HepG2 (cell line): ENCODE results near the gene CCDC69. TPM values are rescaled to one million over a fixed set of nuclear protein-coding genes. Genes with fewer than 3 reads are reported as not detected.

Source experiments
- AGO2 ChIP-seq: fragments of 200-400 bp; formaldehyde crosslinking; optimal IDR thresholded peaks from 2 replicates; pipeline ENCODE3; 2017; ENCODE audit warnings: mild to moderate bottlenecking, low read depth, low read length, moderate library complexity
- IRF2 ChIP-seq: IDR thresholded peaks from 2 replicates; pipeline ENCODE4 v1.6.1; 2018; ENCODE audit warnings: missing genetic modification reagents, missing compliant biosample characterization
- KDM5B ChIP-seq: sonication (generic); formaldehyde crosslinking; IDR thresholded peaks from 2 replicates; pipeline ENCODE4 v1.4.0; 2020; ENCODE audit warnings: missing genetic modification reagents, mild to moderate bottlenecking, borderline replicate concordance
- KLF13 ChIP-seq: sonication (generic); formaldehyde crosslinking; IDR thresholded peaks from 2 replicates; pipeline ENCODE4 v1.4.0; 2020; ENCODE audit warnings: mild to moderate bottlenecking, missing genetic modification reagents
- MTF2 ChIP-seq: sonication (generic); formaldehyde crosslinking; IDR thresholded peaks from 2 replicates; pipeline ENCODE4 v1.5.0; 2020; ENCODE audit warnings: missing genetic modification reagents, borderline replicate concordance
- MZF1 ChIP-seq: sonication (generic); formaldehyde crosslinking; IDR thresholded peaks from 2 replicates; pipeline ENCODE4 v1.8.1; 2023; ENCODE audit warnings: mild to moderate bottlenecking, missing genetic modification reagents, borderline replicate concordance
- SIX1 ChIP-seq: sonication (generic); formaldehyde crosslinking; IDR thresholded peaks from 2 replicates; pipeline ENCODE4 v1.4.0; 2020; ENCODE audit warnings: missing genetic modification reagents, borderline replicate concordance
- SPEN ChIP-seq: sonication (generic); formaldehyde crosslinking; IDR thresholded peaks from 2 replicates; pipeline ENCODE4 v1.5.1; 2020; ENCODE audit warnings: low read depth, mild to moderate bottlenecking, missing genetic modification reagents
- SRSF9 ChIP-seq: fragments of 200-400 bp; formaldehyde crosslinking; IDR thresholded peaks from 2 replicates; pipeline ENCODE4 v1.6.1; 2018; ENCODE audit warnings: borderline replicate concordance, mild to moderate bottlenecking, low read depth, low read length; ENCODE audit not compliant: insufficient read depth, poor library complexity, severe bottlenecking
- TOE1 ChIP-seq: sonication (generic); formaldehyde crosslinking; IDR thresholded peaks from 2 replicates; pipeline ENCODE4 v1.4.0; 2020; ENCODE audit warnings: mild to moderate bottlenecking, missing genetic modification reagents
- ZNF256 ChIP-seq: sonication (generic); formaldehyde crosslinking; conservative IDR thresholded peaks from 2 replicates; pipeline ENCODE4 v1.4.0; 2020; ENCODE audit warnings: missing genetic modification reagents
- ZNF263 ChIP-seq: sonication (generic); formaldehyde crosslinking; IDR thresholded peaks from 2 replicates; pipeline ENCODE4 v1.4.0; 2020; ENCODE audit warnings: missing genetic modification reagents
- ZNF543 ChIP-seq: sonication (generic); formaldehyde crosslinking; IDR thresholded peaks from 2 replicates; pipeline ENCODE4 v1.4.0; 2020; ENCODE audit warnings: mild to moderate bottlenecking, missing genetic modification reagents
- ZNF772 ChIP-seq: sonication (generic); formaldehyde crosslinking; IDR thresholded peaks from 2 replicates; pipeline ENCODE4 v1.5.0; 2020; ENCODE audit warnings: mild to moderate bottlenecking, missing genetic modification reagents
- ZNF777 ChIP-seq: sonication (generic); formaldehyde crosslinking; IDR thresholded peaks from 2 replicates; pipeline ENCODE4 v1.4.0; 2020; ENCODE audit warnings: missing genetic modification reagents
- ZNF883 ChIP-seq: sonication (generic); formaldehyde crosslinking; IDR thresholded peaks from 2 replicates; pipeline ENCODE4 v1.5.1; 2020; ENCODE audit warnings: mild to moderate bottlenecking, missing genetic modification reagents; ENCODE audit errors: not compliant biosample characterization
- ZZZ3 ChIP-seq: sonication (generic); formaldehyde crosslinking; IDR thresholded peaks from 2 replicates; pipeline ENCODE4 v1.4.0; 2020; ENCODE audit warnings: missing genetic modification reagents, mild to moderate bottlenecking, borderline replicate concordance
- polyA plus RNA-seq, 8 experiments: library from polyadenylated mRNA; depleted of rRNA in 3 of 8; stranded (reverse) in 7 of 8; unstranded in 1 of 8; fragments of >200 nt; fragmentation: Illumina TruSeq in 4 of 8; extraction: Trizol in 4 of 8; gene quantifications; 2 replicates each; pipeline versions ENCODE4 v1.2.1 to v1.2.3, GENCODE V29; 2011 to 2016; ENCODE audit warnings: low read depth in 4 of 8, missing spikeins in 1 of 8, mixed read lengths in 1 of 8; ENCODE audit not compliant: insufficient read depth in 1 of 8
- total RNA-seq, 5 experiments: library from RNA; depleted of rRNA; stranded (reverse); fragments of >200 nt; fragmentation: Illumina TruSeq; extraction: Trizol; gene quantifications; 2 replicates each; pipeline ENCODE4 v1.2.3, GENCODE V29; 2016; ENCODE audit warnings: low read depth in 1 of 5
- TF ChIP-seq, protein P1 (sequence below): sonication (generic); formaldehyde crosslinking; IDR thresholded peaks from 2 replicates; pipeline ENCODE4 v1.8.1; 2023; ENCODE audit warnings: mild to moderate bottlenecking, inconsistent platforms, moderate library complexity, missing genetic modification reagents, borderline replicate concordance
- TF ChIP-seq, protein P2 (sequence below): sonication (generic); formaldehyde crosslinking; IDR thresholded peaks from 2 replicates; pipeline ENCODE4 v1.5.1; 2020; ENCODE audit warnings: mild to moderate bottlenecking, missing genetic modification reagents, moderate library complexity
- TF ChIP-seq, protein P3 (sequence below): IDR thresholded peaks from 2 replicates; pipeline ENCODE4 v1.4.0; 2020; ENCODE audit warnings: mild to moderate bottlenecking, missing genetic modification reagents

The CCDC69 gene
- total and polyA plus RNA-seq, 2 of the 13 experiments (the other 11 are each of a cell fraction or from before 2014, with no cell fraction given) = 12.2 to 45.2 TPM

- TF ChIP-seq, protein P1, sequence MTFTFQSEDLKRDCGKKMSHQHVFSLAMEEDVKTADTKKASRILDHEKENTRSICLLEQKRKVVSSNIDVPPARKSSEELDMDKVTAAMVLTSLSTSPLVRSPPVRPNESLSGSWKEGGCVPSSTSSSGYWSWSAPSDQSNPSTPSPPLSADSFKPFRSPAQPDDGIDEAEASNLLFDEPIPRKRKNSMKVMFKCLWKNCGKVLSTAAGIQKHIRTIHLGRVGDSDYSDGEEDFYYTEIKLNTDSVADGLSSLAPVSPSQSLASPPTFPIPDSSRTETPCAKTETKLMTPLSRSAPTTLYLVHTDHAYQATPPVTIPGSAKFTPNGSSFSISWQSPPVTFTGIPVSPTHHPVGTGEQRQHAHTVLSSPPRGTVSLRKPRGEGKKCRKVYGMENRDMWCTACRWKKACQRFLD (CRISPR knock-in tag) = peak; percentile 52; the same call in 1 of the 2 replicates
- peak; percentile 88 for TF ChIP-seq ZNF263 (CRISPR knock-in tag)
- no peak for TF ChIP-seq SIX1 (CRISPR knock-in tag)
- TF ChIP-seq, protein P2, sequence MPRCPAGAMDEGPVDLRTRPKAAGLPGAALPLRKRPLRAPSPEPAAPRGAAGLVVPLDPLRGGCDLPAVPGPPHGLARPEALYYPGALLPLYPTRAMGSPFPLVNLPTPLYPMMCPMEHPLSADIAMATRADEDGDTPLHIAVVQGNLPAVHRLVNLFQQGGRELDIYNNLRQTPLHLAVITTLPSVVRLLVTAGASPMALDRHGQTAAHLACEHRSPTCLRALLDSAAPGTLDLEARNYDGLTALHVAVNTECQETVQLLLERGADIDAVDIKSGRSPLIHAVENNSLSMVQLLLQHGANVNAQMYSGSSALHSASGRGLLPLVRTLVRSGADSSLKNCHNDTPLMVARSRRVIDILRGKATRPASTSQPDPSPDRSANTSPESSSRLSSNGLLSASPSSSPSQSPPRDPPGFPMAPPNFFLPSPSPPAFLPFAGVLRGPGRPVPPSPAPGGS (CRISPR knock-in tag) = peak; percentile 64; the same call in 1 of the 2 replicates
- TF ChIP-seq ZNF543 = peak; percentile 66; the same call in 1 of the 2 replicates
- TF ChIP-seq KDM5B (CRISPR knock-in tag) = peak; percentile 78
- TF ChIP-seq AGO2 = no peak
- TF ChIP-seq ZNF772 = peak; percentile 45; the same call in 1 of the 2 replicates
- peak; percentile 77; the same call in 1 of the 2 replicates for TF ChIP-seq MTF2 (CRISPR knock-in tag)
- 0 out of 2 replicates have a peak, but pooled peaks have one; percentile 22 for TF ChIP-seq KLF13 (CRISPR knock-in tag)
- 0 out of 2 replicates have a peak, but pooled peaks have one; percentile 19 for TF ChIP-seq ZNF256 (CRISPR knock-in tag)
- no peak for TF ChIP-seq IRF2 (CRISPR knock-in tag)
- peak; percentile 58 for TF ChIP-seq ZNF777 (CRISPR knock-in tag)
- peak; percentile 51; the same call in 1 of the 2 replicates for TF ChIP-seq SPEN (CRISPR knock-in tag)
- TF ChIP-seq MZF1 = no peak
- peak; percentile 91 for TF ChIP-seq ZNF883 (CRISPR knock-in tag)
- TF ChIP-seq, protein P3, sequence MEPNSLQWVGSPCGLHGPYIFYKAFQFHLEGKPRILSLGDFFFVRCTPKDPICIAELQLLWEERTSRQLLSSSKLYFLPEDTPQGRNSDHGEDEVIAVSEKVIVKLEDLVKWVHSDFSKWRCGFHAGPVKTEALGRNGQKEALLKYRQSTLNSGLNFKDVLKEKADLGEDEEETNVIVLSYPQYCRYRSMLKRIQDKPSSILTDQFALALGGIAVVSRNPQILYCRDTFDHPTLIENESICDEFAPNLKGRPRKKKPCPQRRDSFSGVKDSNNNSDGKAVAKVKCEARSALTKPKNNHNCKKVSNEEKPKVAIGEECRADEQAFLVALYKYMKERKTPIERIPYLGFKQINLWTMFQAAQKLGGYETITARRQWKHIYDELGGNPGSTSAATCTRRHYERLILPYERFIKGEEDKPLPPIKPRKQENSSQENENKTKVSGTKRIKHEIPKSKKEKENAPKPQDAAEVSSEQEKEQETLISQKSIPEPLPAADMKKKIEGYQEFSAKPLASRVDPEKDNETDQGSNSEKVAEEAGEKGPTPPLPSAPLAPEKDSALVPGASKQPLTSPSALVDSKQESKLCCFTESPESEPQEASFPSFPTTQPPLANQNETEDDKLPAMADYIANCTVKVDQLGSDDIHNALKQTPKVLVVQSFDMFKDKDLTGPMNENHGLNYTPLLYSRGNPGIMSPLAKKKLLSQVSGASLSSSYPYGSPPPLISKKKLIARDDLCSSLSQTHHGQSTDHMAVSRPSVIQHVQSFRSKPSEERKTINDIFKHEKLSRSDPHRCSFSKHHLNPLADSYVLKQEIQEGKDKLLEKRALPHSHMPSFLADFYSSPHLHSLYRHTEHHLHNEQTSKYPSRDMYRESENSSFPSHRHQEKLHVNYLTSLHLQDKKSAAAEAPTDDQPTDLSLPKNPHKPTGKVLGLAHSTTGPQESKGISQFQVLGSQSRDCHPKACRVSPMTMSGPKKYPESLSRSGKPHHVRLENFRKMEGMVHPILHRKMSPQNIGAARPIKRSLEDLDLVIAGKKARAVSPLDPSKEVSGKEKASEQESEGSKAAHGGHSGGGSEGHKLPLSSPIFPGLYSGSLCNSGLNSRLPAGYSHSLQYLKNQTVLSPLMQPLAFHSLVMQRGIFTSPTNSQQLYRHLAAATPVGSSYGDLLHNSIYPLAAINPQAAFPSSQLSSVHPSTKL (CRISPR knock-in tag) = peak; percentile 28; the same call in 1 of the 2 replicates
- no peak for TF ChIP-seq SRSF9
- TF ChIP-seq TOE1 = no peak
- 0 out of 2 replicates have a peak, but pooled peaks have one; percentile 30 for TF ChIP-seq ZZZ3 (CRISPR knock-in tag)
These were observed 66.2 kb downstream of the CCDC69 start, which contains the start of gene ANXA6 (continued) for GRCh38 chr5:151157426-151158286.
